GM18861 (cell line): ENCODE measurements around the gene KIF13A.
"Not testable (repeated sequence)": the region's sequence is repeated elsewhere in the genome, so short reads cannot be mapped to it uniquely, and the experiment has no call there.

Experiments
- ATAC-seq: cut with Tn5 transposase; IDR thresholded peaks from one replicate; pipeline ENCODE4 v1.9.1; 2021; ENCODE audit not compliant: unreplicated experiment

Gene KIF13A

DNA sequence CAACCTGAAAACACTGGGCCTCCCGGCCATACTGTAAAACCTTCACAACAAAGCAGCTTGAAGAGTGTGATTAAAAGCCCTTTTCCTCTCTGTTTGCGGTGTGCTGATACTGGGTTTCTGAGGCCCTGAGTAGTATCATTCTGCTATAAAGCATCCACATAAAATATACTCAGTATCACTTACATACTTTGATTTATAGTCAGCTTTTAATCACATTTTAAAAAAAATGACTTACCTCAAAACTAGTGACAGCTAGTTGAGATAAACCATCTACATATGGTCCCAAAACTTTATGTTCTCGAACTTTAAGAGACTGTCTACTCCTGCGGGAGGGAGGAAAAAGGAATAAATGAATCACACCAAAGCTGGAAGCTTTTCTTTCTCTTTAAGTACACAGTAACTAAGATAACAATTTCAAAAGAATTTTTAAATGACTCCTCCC is 135.7 kb downstream of the KIF13A start:
- no peak for ATAC-seq

GRCh38 chr6:17851001-17851719 is 136.3 kb downstream of the KIF13A start:
- ATAC-seq: no peak

DNA sequence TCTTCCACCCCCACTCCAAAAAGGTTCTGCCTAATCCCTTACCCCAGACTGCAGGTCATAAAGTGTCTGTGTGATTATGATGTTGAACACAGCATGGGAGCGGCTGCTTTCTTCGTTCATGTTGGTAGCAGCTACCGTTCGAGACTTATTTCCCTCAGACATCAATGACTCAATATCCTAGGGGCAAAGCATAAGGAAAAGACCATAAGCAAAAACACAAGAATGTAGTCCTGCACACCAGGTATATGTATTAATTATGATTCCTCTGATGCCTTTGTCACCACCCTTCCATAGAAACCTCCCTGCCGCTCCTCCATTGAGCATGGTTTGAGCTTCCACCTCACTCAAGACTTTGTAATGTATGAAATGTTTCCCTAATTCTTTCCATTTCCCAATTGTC is 137.2 kb downstream of the KIF13A start:
- ATAC-seq: no peak

GRCh38 chr6:17847203-17847760 is 140.2 kb downstream of the KIF13A start:
- ATAC-seq: no peak

DNA sequence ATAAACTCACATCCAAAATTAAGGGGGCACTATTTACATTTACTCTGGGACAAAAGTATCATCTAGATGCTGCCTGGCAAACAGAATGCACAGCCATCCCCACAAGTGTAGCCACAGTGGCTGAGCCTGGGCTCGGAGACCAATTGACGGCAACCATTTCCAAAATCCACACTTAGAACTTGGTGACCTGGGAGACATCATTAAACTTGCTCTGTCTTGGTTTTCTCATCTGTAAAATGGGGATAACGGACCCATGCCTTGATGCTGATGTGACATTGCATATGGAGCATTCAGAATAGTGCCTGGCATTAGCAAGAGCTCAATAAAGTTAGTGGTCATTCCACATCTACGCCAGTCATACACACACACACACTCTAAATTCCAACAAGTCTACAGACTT is 140.7 kb downstream of the KIF13A start:
- ATAC-seq: no peak

- ATAC-seq: no peak
Measured at GRCh38 chr6:17845598-17845997, 141.8 kb downstream of the KIF13A start.

DNA sequence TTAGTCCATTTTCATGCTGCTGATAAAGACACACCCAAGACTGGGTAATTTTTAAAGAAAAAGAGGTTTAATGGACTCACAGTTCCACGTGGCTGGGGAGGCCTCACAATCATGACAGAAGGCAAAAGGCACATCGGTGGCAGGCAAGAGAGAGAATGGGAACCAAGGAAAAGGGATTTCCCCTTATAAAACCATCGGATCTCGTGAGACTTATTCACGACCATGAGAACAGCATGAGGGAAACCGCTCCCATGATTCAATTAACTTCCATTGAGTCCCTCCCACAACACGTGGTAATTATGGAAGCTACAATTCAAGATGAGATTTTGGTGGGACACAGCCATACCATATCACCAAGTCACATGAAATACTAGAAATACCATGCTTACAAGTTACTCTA is 142.5 kb downstream of the KIF13A start:
- ATAC-seq: not testable (repeated sequence)

GRCh38 chr6:17842934-17843821 is 144.3 kb downstream of the KIF13A start:
- no peak for ATAC-seq

- no peak for ATAC-seq
Measured at GRCh38 chr6:17842014-17842776, 145.2 kb downstream of the KIF13A start.

DNA sequence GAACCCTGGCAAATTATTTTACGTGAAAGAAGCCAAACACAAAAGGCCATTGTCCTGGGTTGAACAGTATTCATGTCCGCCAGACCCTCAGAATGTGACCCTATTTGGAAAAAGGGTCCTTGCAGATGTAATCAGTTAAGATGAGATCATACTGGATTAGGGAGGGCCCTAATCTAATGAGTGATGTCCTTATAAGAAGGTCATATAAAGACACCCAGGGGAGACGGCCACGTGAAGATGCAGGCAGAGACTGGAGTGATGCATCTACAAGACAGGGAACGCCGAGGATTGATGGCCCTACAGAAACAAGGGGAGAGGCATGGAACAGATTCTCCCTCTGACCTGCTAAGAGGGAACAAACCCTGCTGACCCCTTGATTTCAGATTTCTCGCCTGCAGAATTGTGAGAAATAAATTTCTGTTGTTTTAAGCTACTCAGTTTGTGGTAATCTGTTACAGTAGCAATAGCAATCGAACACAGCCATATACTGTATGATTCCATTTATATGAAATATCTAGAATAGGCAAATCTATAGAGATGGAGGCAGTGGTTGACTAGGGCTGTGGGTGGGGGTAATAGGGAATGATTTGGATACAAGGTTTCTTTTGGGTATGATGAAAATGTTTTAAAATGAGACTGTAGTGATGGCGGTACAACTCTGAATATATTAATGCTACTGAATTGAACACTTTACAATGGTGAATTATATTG is 147.8 kb downstream of the KIF13A start:
- ATAC-seq: no peak

DNA sequence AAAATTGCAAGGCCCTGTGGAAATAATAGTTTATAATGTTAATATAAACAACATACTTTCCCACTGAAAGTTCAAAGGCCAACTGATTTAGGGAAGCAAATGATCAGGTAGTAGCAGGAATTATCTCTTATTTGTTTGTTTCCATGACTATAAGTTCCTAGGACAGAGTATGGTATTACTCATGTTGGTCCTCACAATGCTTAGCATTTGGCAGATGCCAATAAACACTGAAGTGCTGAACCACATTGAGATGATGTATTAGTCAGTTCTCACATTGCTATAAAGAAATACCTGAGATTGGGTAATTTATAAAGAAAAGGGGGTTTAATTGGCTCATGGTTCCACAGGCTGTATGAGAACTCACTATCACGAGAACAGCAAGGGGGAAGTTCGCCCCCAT is 151.1 kb downstream of the KIF13A start:
- ATAC-seq: no peak

DNA sequence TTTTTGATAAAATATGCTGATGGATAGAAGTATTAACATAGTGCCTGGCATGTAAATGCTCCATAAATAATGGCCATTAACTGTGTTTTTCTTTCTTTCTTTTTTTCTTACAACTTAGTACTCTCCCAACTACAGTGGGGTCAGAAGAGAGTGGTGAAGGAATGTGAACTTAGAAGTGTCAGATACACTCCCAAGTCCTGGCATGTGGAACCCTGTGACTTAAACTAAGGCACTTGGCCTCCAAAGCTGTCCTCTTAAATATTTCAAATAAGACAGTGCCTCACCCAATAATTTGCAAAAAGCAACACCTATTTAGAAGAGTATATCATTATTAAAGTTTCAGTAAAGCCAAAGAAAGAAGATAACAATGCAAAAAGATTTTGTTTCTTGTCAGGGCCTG is 151.7 kb downstream of the KIF13A start:
- no peak for ATAC-seq

- ATAC-seq: no peak
Measured at GRCh38 chr6:17831135-17831534, 156.3 kb downstream of the KIF13A start.

GRCh38 chr6:17829905-17830304 is 157.5 kb downstream of the KIF13A start:
- no peak for ATAC-seq

DNA sequence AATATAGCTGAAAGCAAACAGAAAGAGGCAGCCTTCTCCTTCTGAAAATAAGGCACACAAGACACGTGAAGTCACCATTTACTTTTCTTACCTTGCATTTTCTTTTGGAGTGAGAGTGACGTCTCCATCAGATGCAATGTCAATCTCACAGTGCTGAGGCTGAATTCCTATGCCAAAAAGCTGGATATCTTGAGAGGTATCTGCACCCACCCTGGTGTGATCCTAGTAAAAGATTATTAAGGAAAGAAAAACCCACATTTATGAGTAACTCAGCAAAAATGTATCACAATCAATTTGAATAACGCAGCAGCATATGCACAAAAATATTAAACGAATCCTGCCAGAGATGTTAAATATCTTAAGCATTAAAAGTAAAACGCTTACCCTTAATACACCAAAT is 159.3 kb downstream of the KIF13A start:
- ATAC-seq: no peak

GRCh38 chr6:17826301-17826700 is 161.1 kb downstream of the KIF13A start:
- ATAC-seq: no peak

DNA sequence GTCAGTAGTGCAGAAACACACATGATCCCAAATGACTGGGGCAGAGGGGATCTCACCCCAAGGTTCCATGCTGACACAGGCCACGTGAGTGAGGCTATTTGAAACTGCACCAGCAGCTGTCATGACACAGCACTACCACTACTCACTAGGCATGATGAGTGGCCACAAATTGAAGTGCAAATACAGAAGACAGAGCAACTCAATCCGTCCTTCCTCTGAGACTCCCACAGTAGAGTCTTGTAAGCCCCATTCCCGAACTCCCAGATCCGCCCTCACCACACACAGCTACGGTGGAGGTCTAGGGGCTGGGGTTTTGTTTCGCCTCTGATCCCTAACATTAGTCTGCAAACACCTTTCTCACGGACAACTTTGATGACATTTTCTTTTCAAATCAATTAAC is 167.4 kb downstream of the KIF13A start:
- no peak for ATAC-seq

DNA sequence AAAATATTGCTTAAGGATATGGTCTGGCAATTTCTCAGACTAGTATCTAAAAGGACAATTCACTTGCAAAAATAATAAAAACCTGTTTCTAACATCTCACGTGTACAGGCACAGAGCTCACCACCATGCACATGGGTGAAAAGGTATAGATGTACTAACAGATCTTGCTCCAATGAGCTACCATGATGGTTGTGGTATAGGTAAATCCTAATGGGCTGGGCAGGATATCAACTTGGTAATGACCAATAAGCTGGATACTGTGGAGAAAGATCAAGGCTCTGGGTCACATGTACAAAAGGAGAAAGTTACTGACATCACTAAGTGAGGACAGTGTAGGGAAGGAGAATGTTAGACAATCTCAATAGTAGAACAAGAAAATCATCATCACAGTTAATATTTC is 169.7 kb downstream of the KIF13A start:
- no peak for ATAC-seq

DNA sequence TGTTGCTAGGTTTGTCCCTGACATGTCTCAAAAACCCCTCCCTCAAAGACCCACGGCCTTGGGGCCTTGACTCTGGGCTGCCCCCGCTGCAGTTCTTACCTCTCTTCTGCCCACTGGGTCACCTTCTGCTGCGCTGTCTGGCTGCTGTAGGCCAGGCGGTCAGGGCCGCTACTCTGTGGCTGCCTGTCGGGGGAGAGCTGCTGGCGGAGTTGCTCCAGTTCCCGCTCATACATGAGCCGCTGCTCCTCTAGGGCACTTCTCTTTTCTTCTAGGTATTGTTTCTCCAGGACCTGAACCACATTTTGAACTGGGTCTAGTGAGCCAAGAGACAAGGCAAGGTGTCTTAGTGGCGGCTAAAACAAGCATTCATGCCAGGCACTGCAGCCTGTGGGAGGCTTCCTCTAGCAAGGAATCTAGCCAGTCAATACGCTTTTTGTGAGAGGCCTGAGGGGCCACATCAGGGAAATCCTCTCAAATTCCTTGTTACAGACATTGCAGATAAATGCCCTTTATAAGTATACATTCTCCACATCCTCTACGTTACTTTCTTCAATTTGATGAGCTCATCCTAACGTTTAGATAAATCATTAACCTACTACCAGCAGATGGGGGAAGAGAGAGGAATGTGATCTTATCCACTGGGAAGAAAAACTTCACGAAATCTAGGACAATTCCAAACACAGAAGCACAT is 170.4 kb downstream of the KIF13A start:
- ATAC-seq: no peak

- no peak for ATAC-seq
Measured at GRCh38 chr6:17813542-17813941, 173.9 kb downstream of the KIF13A start.
